Epithelial cell of proximal tubule (primary cell): Measurements from ENCODE around the gene USP26. TPM values are rescaled to one million over a fixed set of nuclear protein-coding genes. Genes with fewer than 3 reads are reported as not detected.

Experiments
- DNase-seq: peaks from one replicate; pipeline ENCODE4 v3.0.0-alpha.2; 2011; ENCODE audit warnings: low read depth
- H3K4me3 ChIP-seq: 2 replicates; pipeline ENCODE4 v1.5.1; 2011; ENCODE audit warnings: low read depth, mild to moderate bottlenecking, low read length
- total RNA-seq: library from RNA; depleted of rRNA; stranded (reverse); fragments of >200 nt; gene quantifications from 2 replicates; pipeline ENCODE4 v1.2.3, GENCODE V29; 2015
- TF ChIP-seq, protein P1 (sequence below): conservative IDR thresholded peaks from 2 replicates; pipeline ENCODE4 v1.5.1; 2012; ENCODE audit warnings: low read depth, mild to moderate bottlenecking, low read length

Gene USP26, protein sequence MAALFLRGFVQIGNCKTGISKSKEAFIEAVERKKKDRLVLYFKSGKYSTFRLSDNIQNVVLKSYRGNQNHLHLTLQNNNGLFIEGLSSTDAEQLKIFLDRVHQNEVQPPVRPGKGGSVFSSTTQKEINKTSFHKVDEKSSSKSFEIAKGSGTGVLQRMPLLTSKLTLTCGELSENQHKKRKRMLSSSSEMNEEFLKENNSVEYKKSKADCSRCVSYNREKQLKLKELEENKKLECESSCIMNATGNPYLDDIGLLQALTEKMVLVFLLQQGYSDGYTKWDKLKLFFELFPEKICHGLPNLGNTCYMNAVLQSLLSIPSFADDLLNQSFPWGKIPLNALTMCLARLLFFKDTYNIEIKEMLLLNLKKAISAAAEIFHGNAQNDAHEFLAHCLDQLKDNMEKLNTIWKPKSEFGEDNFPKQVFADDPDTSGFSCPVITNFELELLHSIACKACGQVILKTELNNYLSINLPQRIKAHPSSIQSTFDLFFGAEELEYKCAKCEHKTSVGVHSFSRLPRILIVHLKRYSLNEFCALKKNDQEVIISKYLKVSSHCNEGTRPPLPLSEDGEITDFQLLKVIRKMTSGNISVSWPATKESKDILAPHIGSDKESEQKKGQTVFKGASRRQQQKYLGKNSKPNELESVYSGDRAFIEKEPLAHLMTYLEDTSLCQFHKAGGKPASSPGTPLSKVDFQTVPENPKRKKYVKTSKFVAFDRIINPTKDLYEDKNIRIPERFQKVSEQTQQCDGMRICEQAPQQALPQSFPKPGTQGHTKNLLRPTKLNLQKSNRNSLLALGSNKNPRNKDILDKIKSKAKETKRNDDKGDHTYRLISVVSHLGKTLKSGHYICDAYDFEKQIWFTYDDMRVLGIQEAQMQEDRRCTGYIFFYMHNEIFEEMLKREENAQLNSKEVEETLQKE
- not detected in 2 replicates for total RNA-seq

DNA sequence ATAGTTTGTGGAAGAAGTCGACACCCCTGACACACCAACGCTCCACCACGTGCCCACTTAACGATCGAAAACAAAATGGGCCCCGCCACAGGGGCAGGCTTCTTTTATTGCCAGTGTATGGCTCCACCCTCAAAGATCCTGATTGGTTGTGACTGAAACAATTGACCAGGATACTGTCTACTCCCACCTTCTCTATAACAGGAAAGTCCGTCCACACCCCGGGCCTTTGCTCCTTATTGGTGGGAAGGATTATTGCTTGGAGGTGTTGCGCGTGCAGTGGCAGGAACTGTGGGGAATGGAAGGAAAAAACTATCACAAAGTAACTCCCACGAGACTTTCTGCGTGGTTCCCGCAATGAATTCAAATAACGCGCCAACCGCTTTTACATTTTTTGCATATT is at the start of gene USP26:
Gene USP26 (minus strand): TSS at position 79 of the 400 bp plus-strand sequence. CDS start 68,889 bp downstream, outside the sequence.
- TF ChIP-seq, protein P1, sequence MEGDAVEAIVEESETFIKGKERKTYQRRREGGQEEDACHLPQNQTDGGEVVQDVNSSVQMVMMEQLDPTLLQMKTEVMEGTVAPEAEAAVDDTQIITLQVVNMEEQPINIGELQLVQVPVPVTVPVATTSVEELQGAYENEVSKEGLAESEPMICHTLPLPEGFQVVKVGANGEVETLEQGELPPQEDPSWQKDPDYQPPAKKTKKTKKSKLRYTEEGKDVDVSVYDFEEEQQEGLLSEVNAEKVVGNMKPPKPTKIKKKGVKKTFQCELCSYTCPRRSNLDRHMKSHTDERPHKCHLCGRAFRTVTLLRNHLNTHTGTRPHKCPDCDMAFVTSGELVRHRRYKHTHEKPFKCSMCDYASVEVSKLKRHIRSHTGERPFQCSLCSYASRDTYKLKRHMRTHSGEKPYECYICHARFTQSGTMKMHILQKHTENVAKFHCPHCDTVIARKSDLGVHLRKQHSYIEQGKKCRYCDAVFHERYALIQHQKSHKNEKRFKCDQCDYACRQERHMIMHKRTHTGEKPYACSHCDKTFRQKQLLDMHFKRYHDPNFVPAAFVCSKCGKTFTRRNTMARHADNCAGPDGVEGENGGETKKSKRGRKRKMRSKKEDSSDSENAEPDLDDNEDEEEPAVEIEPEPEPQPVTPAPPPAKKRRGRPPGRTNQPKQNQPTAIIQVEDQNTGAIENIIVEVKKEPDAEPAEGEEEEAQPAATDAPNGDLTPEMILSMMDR = no peak
- no peak for DNase-seq
- H3K4me3 ChIP-seq = no peak within 1 kb of the TSS

DNA sequence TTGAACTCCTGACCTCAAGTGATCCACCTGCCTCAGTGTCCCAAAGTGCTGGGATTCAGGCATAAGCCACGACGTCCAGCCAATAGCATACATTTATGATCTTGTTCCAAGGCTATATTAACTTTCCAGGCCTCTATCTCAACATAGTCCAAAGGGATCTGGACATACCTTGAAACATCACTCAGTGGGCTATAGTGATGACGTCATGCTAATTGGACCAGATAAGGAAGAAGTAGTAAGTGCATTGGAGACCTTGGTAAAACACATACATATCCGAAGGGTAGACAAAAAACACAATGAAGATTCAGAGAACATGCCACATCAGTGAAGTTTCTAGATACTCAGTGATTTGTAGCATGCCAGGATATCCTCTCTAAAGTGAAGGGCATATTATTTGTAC is 37.4 kb upstream of the USP26 start:
- H3K4me3 ChIP-seq = no peak overlapping the region
- TF ChIP-seq, protein P1 = no peak
- DNase-seq = no peak

DNA sequence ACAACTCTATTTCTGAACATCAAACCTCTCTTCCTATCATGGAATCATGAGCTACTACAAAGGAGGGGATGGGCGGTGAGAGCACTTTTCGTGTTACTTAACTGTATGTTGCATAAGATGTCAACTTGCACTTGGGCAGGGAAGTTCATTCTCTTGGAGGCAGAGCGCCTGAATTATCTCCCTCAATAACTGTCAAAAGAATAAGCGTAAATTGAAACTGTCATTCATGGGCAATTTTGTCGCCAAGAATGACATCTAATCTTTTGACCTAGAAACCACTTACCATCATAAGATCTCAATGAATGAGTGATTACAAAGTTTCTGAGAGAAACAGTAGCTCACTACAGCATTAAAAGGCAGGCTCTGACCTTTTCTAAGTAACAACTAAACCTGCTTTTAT is 23.5 kb upstream of the USP26 start:
- DNase-seq = no peak

DNA sequence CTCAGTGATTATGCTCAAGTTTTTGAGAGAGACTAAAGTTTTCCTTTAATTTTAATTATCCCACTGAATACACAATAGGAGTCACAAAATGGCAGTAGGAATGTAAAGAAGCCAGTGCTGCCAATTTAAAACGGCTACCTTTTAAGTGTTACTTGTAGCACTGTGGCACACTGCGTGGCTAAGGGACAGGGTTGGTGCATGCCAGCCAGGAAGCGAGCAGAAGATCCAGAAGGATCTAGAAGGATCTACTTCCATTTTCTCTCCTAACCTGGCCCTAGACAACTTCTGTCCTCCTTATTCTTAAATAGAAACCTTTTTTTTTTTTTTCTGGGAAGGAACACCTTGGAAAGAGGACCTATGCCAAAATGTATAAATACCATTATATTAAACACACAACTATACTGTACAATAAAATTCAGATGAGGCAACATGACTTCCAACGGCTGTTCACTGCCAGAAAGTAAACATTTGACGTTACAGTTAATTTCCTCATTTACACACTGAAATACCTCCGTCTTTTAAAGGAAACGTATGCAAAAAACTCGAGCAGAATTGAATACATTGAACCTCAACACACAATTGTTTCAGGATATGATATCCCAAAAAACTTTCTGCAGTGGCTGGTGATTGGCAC is 2.7 kb downstream of the USP26 start:
- H3K4me3 ChIP-seq = no peak overlapping the region
- TF ChIP-seq, protein P1 = no peak
- no peak for DNase-seq

More for the DNA sequence above, 23.5 kb upstream of the USP26 start:
- TF ChIP-seq, protein P1 = no peak
- no peak overlapping the region for H3K4me3 ChIP-seq

DNA sequence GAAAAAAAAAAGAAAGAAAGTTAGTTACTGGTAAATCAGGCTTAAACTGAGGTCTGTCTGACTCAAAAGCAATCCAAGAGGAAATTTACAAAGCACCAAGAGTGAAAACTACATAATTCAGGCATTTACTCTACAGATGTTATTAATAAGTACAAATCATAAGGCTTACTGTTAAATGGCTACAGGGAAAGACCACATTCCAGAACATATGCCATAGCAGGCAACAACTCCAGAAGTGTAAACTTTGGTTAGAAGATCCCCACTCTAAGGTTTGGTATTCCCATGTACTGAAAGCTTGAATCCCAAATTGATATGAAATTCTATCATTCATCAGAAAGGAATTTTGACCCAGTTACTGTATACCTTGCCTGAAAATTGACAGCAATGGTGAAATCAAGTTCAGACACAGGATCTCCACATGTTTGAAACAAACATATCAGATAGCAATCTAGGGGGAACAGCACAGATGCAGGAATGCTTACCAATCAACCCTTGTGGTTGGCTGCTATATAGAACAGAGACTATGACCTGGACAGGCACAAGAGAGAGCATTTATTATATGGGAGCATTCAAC is 6.6 kb downstream of the USP26 start:
- TF ChIP-seq, protein P1 = no peak
- peak; percentile 7 for DNase-seq
- H3K4me3 ChIP-seq = no peak overlapping the region

DNA sequence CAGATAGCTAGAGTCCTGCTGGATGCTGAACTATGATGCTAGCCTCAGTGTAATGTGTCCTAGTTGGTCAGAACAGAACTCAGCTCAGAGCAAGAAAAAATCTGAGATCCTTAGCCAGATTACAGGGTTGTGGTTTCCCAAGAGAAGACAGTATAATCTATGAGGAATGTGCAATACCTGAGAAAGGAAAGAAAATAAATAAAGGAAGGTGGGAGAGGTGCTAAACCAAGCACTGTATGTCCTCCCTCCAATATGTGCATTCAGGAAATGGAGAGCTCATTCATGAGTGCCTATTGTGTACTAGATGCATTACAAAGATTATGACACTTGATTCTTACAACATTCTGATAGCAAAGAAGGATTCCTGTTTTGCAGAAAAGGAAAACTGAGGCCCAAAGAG is 7.5 kb downstream of the USP26 start:
- TF ChIP-seq, protein P1 = no peak
- no peak overlapping the region for H3K4me3 ChIP-seq
- no peak for DNase-seq
